ENCODE measurements around the gene TJP2. TPM values are rescaled to one million over a fixed set of nuclear protein-coding genes. Genes with fewer than 3 reads are reported as not detected.
"Not testable (repeated sequence)": the region's sequence is repeated elsewhere in the genome, so short reads cannot be mapped to it uniquely, and the experiment has no call there.

TJP2 gene
- total and polyA plus RNA-seq, 7 experiments from 2014 or later = 1.6 to 27.3 (median 11.3) TPM

DNA sequence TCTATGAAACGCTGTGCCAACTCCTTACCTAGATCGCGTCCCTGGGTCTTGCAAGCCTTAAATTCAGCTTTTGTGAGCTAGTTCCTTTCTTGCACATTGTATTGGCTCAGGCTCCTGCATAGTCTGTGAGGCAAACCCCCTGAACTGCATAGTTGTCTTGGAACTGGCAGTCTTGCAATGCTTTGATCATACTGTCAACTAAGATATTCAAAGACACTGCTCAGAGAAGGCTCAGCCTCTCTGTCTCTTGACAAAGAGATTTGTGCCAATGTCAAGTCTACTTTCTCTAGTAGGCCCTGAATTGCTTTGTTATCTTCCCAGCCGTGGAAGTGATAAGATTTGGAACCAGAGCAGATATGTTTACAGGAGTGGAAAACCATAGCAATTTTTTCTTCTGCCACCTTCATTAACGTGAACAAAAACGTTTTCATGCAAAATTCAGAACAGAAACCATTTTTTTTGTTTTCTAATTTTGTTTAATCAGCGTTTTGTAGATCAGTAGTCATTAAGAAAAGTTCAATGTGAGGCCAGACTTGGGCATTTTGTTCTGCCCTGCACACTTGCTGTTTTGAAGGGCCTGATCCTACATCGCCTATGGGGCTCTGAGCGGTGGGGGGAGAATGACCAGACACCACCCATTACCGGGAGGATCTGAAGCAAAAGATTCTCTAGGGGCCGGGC, 123.4 kb downstream of the TJP2 start:
- ATAC-seq (no peak), DNase-seq (no peak)
- H3K4me3 ChIP-seq (ENCODE audit: low read length) = no peak overlapping the region
- ChIA-PET CTCF (no interaction called here), POLR2A (no interaction called here)
- Mint-ChIP-seq H3K36me3 (no peaks in the 10 kb centered on the region), H3K4me3 (no peak overlapping the region), H3K9me3 (no peaks in the 10 kb centered on the region), H3K4me1 (no peaks in the 10 kb centered on the region), H3K27me3 (peaks cover 3 to 13% (median 7%) of the 10 kb centered on the region in 5 donors), H3K27ac (no peak overlapping the region)
- H3K27me3 ChIP-seq (ENCODE audit: control insufficient read depth in 2 of 2, insufficient read depth in 2 of 2, low read length in 2 of 2) = no peaks in the 10 kb centered on the region
- intact Hi-C loops (cut with micrococcal nuclease) = no loop called here
- no peaks in the 10 kb centered on the region for H3K9me3 ChIP-seq (ENCODE audit: control insufficient read depth in 2 of 3, low read length in 3 of 3)
- no peaks in the 10 kb centered on the region for H3K36me3 ChIP-seq (ENCODE audit: control insufficient read depth in 2 of 3, insufficient read depth in 3 of 3, low read length in 3 of 3)
- H3K27ac ChIP-seq (ENCODE audit: low read depth, low read length) = no peak overlapping the region
- no peaks in the 10 kb centered on the region for H3K4me1 ChIP-seq (ENCODE audit: control insufficient read depth in 2 of 2, insufficient read depth in 2 of 2, low read length in 2 of 2)

DNA sequence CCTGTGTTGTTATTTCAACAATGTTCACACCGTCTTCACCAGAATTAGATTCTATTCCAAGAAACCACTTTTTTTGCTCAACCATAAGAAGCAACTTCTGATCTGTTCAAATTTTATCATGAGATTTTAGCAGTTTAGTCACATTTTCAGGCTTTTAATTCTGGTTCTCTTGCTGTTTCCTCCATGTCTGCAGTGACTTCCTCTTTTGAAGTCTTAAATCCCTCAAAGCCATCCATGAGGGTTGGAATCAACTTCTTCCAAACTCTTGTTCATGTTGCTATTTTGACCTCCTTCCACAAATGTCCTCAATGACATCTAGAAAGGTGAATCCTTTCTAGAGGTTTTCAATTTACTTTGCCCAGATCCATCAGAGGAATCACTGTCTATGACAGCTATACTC, 125.2 kb downstream of the TJP2 start:
- intact Hi-C loops (cut with micrococcal nuclease) = no loop called here
- no peak overlapping the region for H3K4me3 Mint-ChIP-seq
- POLR2A ChIA-PET = no interaction called here
- peaks cover 3 to 9% (median 7%) of the 10 kb centered on the region in 5 donors for H3K27me3 Mint-ChIP-seq
- no peaks in the 10 kb centered on the region for H3K4me1 Mint-ChIP-seq
- Histone ChIP-seq H3K36me3 (ENCODE audit: control insufficient read depth in 2 of 3, insufficient read depth in 3 of 3, low read length in 3 of 3) (no peaks in the 10 kb centered on the region), H3K4me3 (ENCODE audit: low read length) (no peak overlapping the region), H3K9me3 (ENCODE audit: control insufficient read depth in 2 of 3, low read length in 3 of 3) (no peaks in the 10 kb centered on the region), H3K27ac (ENCODE audit: low read depth, low read length) (no peak overlapping the region), H3K27me3 (ENCODE audit: control insufficient read depth in 2 of 2, insufficient read depth in 2 of 2, low read length in 2 of 2) (no peaks in the 10 kb centered on the region), H3K4me1 (ENCODE audit: control insufficient read depth in 2 of 2, insufficient read depth in 2 of 2, low read length in 2 of 2) (no peaks in the 10 kb centered on the region)
- DNase-seq = no peak
- H3K36me3 Mint-ChIP-seq = no peaks in the 10 kb centered on the region
- no peak overlapping the region for H3K27ac Mint-ChIP-seq
- no peak for ATAC-seq
- CTCF ChIA-PET = no interaction called here
- H3K9me3 Mint-ChIP-seq = no peaks in the 10 kb centered on the region

DNA sequence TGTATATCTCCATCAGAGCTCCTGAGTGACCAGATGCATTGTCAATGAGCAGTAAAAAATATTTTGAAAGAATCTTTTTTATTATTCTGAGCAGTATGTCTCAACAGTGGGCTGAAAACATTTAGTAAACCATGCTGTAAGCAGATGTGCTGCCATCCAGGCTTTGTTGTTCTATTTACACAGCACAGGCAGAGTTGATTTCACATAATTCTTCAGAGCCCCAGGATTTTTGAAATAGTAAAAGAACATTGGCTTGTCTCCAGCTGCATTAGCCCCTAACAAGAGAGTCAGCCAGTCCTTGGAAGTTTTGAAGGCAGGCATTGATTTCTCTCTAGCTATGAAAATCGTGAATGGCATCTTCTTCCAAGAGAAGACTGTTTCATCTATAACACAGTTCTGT, 125.7 kb downstream of the TJP2 start:
- intact Hi-C loops (cut with micrococcal nuclease) = no loop called here
- Mint-ChIP-seq H3K27ac (no peak overlapping the region), H3K27me3 (peaks cover 5 to 9% (median 7%) of the 10 kb centered on the region in 5 donors), H3K4me1 (no peaks in the 10 kb centered on the region), H3K4me3 (no peak overlapping the region), H3K36me3 (no peaks in the 10 kb centered on the region), H3K9me3 (no peaks in the 10 kb centered on the region)
- ChIA-PET POLR2A (no interaction called here), CTCF (no interaction called here)
- no peak overlapping the region for H3K27ac ChIP-seq (ENCODE audit: low read depth, low read length)
- no peaks in the 10 kb centered on the region for H3K4me1 ChIP-seq (ENCODE audit: control insufficient read depth in 2 of 2, insufficient read depth in 2 of 2, low read length in 2 of 2)
- H3K36me3 ChIP-seq (ENCODE audit: control insufficient read depth in 2 of 3, insufficient read depth in 3 of 3, low read length in 3 of 3) = no peaks in the 10 kb centered on the region
- H3K27me3 ChIP-seq (ENCODE audit: control insufficient read depth in 2 of 2, insufficient read depth in 2 of 2, low read length in 2 of 2) = no peaks in the 10 kb centered on the region
- no peaks in the 10 kb centered on the region for H3K9me3 ChIP-seq (ENCODE audit: control insufficient read depth in 2 of 3, low read length in 3 of 3)
- DNase-seq (no peak), ATAC-seq (no peak)
- H3K4me3 ChIP-seq (ENCODE audit: low read length) = no peak overlapping the region

GRCh38 chr9:69303331-69303730, 129.3 kb downstream of the TJP2 start:
- Histone ChIP-seq H3K9me3 (ENCODE audit: control insufficient read depth in 2 of 3, low read length in 3 of 3) (no peaks in the 10 kb centered on the region), H3K27me3 (ENCODE audit: control insufficient read depth in 2 of 2, insufficient read depth in 2 of 2, low read length in 2 of 2) (no peaks in the 10 kb centered on the region), H3K36me3 (ENCODE audit: control insufficient read depth in 2 of 3, insufficient read depth in 3 of 3, low read length in 3 of 3) (no peaks in the 10 kb centered on the region), H3K4me3 (ENCODE audit: low read length) (no peak overlapping the region), H3K27ac (ENCODE audit: low read depth, low read length) (no peak overlapping the region), H3K4me1 (ENCODE audit: control insufficient read depth in 2 of 2, insufficient read depth in 2 of 2, low read length in 2 of 2) (no peaks in the 10 kb centered on the region)
- intact Hi-C loops (cut with micrococcal nuclease) = no loop called here
- Mint-ChIP-seq H3K9me3 (peaks cover 0 to 4% (median 0%) of the 10 kb centered on the region in 11 donors), H3K27me3 (peaks cover 0 to 11% (median 5%) of the 10 kb centered on the region in 5 donors), H3K4me1 (no peaks in the 10 kb centered on the region), H3K4me3 (no peak overlapping the region), H3K27ac (no peak overlapping the region), H3K36me3 (no peaks in the 10 kb centered on the region)
- CTCF ChIA-PET = no interaction called here
- DNase-seq (no peak), ATAC-seq (no peak)
- POLR2A ChIA-PET = no interaction called here

DNA sequence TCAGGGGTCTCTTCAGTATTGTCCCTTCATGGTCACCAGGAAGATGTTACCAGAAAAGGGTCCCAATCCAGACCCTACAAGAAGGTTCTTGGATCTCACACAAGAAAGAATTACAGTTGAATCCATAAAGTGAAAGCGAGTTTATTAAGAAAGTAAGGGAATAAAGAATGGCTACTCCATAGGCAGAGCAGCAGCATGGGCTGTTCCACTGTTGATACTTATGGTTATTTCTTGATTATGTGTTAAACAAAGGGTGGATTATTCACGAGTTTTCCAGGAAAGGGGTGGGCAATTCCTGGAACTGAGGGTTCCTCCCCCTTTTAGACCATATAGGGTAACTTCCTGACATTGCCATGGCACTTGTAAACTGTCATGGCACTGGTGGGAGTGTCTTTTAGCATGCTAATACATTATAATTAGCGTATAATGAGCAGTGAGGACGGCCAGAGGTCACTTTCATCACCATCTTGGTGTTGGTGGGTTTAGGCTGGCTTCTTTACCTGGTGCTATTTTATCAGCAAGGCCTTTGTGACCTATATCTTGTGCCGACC, 132.9 kb downstream of the TJP2 start:
- H3K4me1 Mint-ChIP-seq; H3K27ac ChIP-seq (ENCODE audit: low read depth, low read length); H3K27me3 ChIP-seq (ENCODE audit: control insufficient read depth in 2 of 2, insufficient read depth in 2 of 2, low read length in 2 of 2); H3K27ac Mint-ChIP-seq; intact Hi-C loops (cut with micrococcal nuclease); DNase-seq; ATAC-seq; H3K4me1 ChIP-seq (ENCODE audit: control insufficient read depth in 2 of 2, insufficient read depth in 2 of 2, low read length in 2 of 2); H3K4me3 ChIP-seq (ENCODE audit: low read length); H3K36me3 Mint-ChIP-seq; POLR2A ChIA-PET; H3K9me3 Mint-ChIP-seq; CTCF ChIA-PET; H3K9me3 ChIP-seq (ENCODE audit: control insufficient read depth in 2 of 3, low read length in 3 of 3); H3K36me3 ChIP-seq (ENCODE audit: control insufficient read depth in 2 of 3, insufficient read depth in 3 of 3, low read length in 3 of 3); H3K4me3 Mint-ChIP-seq: not testable (repeated sequence)
- peaks cover 5 to 16% (median 9%) of the 10 kb centered on the region in 5 donors for H3K27me3 Mint-ChIP-seq

- Mint-ChIP-seq H3K36me3 (peaks cover 0 to 6% (median 0%) of the 10 kb centered on the region in 5 donors), H3K27me3 (peaks cover 5 to 16% (median 9%) of the 10 kb centered on the region in 5 donors)
- CTCF ChIA-PET = no interaction called here
These were observed 133.5 kb downstream of the TJP2 start for GRCh38 chr9:69307446-69308205.

More at GRCh38 chr9:69307446-69308205, 133.5 kb downstream of the TJP2 start:
- H3K4me1 Mint-ChIP-seq = no peaks in the 10 kb centered on the region
- POLR2A ChIA-PET = no interaction called here
- Histone ChIP-seq H3K36me3 (ENCODE audit: control insufficient read depth in 2 of 3, insufficient read depth in 3 of 3, low read length in 3 of 3) (no peaks in the 10 kb centered on the region), H3K27ac (ENCODE audit: low read depth, low read length) (no peak overlapping the region), H3K9me3 (ENCODE audit: control insufficient read depth in 2 of 3, low read length in 3 of 3) (peaks cover 0 to 1% (median 0%) of the 10 kb centered on the region in 3 experiments), H3K4me3 (ENCODE audit: low read length) (no peak overlapping the region), H3K4me1 (ENCODE audit: control insufficient read depth in 2 of 2, insufficient read depth in 2 of 2, low read length in 2 of 2) (no peaks in the 10 kb centered on the region), H3K27me3 (ENCODE audit: control insufficient read depth in 2 of 2, insufficient read depth in 2 of 2, low read length in 2 of 2) (no peaks in the 10 kb centered on the region)
- ATAC-seq (no peak), DNase-seq (no peak)
- H3K9me3 Mint-ChIP-seq = peaks cover 0 to 12% (median 10%) of the 10 kb centered on the region in 11 donors
- no peak overlapping the region for H3K27ac Mint-ChIP-seq
- intact Hi-C loops (cut with micrococcal nuclease) = no loop called here
- H3K4me3 Mint-ChIP-seq = no peak overlapping the region
